ENCODE results near the gene EXD3. TPM values are rescaled to one million over a fixed set of nuclear protein-coding genes. Genes with fewer than 3 reads are reported as not detected.
"Not testable (repeated sequence)": the region's sequence is repeated elsewhere in the genome, so short reads cannot be mapped to it uniquely, and the experiment has no call there.

Gene EXD3
- total RNA-seq, 1 donor from 2014 or later, result 8.7 TPM

DNA sequence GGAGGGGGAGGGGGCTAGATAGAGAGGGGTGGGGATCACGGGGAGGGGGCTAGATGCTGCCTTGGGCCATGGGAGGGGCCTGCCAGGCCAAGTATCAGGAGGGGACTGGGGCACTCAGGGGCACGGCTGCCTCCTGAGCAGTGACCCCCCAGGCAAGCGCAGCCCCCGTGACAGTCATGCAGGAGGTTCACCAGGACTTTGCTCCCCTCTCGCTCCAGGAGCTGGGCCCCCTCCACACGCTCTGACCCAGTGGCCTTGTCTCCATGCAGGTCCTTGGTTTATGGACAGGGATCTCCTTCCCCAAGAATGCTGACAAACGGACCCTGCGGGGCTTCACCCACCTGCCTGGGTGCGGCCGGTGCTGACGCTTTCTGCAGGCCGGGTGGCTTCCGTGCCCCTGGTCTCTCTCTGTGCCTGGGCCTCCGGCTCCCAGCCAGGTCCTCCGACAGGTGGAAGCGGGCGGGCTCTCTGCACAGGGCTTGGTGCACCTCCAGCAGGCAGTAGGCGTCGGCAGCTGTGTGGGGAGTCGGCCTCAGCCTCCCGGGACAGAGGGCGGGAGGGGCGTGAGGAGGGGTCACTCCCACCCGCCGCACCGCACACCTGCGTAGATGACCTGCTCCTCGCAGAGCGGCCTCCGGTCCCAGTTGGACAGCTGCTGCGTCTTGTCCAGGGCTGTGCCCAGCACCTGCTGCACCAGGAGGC, 74.0 kb downstream of the EXD3 start:
- intact Hi-C loops (cut with micrococcal nuclease), result no loop called here

DNA sequence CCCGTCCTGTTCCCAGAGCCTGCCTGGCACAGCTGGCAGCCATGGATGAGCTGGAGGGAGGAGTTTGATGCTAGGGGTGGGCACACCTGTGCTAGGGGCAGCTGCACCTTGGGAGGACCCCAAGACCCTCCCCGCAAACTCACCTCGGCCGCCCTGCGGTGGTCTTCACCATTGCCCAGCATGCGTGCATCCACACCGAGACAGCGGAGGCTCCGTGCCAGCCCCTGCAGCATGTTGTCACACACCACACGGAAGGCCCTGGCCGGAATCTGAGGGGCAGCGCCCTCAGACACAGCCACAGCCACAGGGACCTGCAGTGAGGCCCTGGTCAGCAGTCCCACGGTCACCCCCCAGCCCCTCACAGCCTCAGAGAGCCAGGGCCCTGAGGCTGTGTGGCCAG, 75.0 kb downstream of the EXD3 start:
- intact Hi-C loops (cut with micrococcal nuclease), result no loop called here

DNA sequence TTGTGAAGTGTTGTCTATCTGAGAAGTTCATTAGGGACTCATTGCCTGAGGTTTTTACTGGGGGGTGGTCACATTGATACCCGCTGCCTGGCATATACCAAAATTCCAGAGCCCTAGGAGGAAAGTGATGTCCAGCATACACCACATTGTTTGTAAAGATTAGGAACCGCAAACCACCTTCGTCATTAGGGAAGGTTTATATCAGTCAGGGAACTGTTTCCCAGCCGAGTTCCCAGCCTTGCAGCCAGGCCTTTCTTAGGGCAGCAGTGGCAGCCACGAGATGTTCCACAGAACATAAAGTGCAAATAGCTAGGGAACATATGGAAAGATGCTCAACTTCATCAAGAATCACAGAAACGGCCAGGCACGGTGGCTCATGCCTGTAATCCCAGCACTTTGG, 80.5 kb downstream of the EXD3 start:
- intact Hi-C loops (cut with micrococcal nuclease), result no loop called here

DNA sequence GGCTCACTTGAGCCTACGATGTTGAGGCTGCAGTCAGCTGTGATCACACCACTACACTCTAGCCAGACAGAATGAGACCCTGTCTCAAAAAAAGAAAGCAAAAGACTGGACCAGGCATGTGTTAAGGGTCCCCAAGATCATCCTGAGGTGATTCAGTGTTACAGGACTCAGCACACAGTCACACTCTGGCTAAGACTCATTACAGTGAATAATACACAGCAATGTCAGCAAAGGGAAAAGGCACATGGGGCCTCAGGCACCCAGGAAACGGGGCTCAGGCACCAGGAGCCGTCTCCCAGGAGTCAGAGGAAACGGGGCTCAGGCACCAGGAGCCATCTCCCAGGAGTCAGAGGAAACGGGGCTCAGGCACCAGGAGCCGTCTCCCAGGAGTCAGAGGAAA, 81.7 kb downstream of the EXD3 start:
- intact Hi-C loops (cut with micrococcal nuclease), result no loop called here

DNA sequence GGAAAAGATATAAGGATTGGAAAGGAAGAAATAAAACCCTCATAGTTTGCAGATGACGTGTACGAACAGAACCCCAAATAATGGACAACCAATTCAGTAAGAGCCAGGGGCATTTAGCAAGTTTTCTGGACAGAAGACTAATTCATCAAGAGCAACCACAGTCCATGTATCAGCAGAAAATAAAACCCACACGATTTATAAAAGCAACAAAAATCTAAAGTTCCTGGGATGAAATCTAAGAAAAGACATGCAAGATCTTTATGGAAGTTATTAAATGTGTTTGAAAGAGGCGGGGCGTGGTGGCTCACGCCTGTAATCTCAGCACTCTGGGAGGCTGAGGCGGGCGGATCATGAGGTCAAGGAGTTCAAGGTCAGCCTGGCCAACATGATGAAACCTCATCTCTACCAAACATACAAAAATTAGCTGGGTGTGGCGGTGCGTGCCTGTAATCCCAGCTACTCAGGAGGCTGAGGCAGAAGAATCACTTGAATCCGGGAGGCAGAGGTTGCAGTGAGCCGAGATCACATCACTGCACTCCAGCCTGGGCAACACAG, 83.0 kb downstream of the EXD3 start:
- intact Hi-C loops (cut with micrococcal nuclease), result not testable (repeated sequence)

DNA sequence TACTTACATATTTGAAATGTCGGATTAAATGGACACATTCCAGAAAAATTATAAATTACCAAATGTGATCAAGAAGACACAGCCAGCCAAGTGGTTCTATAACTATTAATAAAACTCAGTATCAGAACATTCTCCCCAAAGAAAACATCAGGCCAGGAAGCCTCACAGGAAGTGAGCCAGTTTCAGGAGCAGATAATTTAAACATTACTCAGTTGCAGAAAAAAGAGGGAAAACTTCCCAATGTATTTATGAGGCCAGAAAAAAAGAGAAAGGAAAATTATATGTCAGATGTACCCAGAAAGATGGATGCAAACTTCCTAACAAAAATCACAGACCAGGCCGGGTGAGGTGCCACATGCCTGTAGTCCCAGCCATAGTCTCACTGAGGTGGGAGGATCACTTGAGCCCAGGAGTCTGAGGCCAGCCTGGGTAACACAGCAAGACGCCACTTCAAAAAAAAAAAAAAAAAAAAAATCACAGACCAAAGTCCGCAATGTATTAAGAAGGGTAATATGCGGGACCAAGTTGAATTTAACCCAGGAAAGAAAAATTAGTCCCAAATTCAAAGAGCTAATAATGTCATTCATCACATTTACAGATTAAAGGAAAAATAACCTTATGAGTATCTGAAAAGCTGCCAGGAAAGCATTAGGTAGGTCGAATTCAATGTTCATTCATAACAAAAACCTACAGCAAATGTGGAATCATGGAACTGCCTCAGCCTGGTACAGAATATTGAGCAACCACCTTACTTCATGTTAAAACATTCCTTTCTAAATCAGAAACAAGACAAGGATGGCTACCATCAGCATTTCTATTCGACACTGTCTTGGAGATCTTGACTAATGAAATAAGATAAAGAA, 83.7 kb downstream of the EXD3 start:
- intact Hi-C loops (cut with micrococcal nuclease), result no loop called here

DNA sequence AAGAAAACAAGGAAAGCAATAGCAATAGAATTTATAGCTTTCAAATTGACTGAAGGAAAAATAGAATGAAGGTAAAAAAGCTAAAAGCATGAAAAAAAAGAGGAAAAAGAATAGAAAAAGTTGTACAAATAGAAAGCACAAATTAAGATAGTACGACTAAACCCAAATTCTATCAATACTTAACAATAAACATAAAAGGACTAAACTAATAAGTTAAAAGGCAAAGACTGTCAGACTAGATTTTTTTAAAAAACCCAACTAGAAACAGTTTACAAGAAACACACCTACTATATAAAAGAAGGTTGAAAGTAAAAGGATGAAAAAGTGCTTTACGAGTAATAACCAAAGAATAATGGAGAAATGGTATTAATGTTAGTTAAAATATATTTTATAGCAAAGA, 86.2 kb downstream of the EXD3 start:
- intact Hi-C loops (cut with micrococcal nuclease), result no loop called here

DNA sequence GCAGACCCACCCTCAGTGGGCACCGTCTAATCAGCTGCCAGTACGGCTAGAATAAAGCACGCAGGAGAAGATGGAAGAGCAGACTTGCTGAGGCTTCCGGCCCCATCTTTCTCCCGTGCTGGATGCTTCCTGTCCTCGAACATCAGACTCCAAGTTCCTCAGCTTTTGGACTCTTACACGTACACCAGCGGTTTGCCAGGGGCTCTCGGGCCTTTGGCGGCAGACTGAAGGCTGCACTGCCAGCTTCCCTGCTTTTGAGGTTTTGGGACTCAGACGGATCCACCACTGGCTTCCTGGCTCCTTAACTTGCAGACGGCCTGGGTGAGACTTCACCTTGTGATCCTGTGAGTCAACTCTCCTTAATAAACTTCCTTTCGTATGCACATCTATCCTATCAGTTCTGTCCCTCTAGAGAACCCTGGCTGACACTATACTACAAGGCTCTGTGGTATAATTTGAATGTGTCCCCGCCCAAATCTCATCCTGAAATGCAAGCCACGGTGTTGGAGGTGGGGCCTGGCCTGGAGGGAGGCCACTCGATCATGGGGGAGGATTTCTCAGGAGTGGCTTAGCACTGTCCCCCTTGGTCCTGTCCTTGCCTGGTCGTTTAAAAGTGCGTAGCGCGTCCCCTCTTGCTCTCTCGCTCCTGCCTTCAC, 89.8 kb downstream of the EXD3 start:
- intact Hi-C loops (cut with micrococcal nuclease), result no loop called here

DNA sequence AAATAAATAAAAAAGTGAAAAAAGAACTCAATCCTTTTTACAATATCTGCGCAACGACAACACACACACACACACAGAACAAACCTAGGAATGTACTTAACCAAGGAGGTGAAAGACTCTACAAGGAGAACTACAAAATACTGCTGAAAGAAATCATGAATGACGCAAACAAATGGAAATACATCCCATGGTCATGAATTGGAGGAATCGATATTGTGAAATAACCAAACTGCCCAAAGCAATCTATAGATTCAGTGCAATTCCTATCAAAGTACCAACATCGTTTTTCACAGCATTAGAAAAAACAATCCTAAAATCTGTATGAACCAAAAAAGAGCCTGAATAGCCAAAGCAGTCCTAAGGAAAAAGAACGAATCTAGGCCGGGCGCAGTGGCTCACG, 91.0 kb downstream of the EXD3 start:
- intact Hi-C loops (cut with micrococcal nuclease), result no loop called here

DNA sequence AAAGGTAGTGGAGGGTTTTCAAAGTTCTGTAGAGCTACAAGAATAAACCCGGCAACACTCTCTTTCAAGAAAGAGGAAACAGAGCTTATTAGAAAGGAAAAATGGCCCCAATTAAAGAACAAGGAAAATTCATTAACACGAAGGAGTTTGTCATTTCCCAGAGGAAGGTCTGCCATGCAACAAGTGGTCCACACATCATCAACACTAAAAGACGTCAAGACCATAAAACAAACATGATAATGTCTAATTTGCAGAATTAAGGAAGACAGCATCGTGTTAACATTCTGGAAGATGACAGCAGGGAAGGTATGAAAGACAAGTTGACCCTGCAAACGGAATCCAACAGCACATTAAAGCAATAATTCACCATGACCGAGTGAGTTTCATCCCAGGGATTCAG, 92.3 kb downstream of the EXD3 start:
- intact Hi-C loops (cut with micrococcal nuclease), result no loop called here

DNA sequence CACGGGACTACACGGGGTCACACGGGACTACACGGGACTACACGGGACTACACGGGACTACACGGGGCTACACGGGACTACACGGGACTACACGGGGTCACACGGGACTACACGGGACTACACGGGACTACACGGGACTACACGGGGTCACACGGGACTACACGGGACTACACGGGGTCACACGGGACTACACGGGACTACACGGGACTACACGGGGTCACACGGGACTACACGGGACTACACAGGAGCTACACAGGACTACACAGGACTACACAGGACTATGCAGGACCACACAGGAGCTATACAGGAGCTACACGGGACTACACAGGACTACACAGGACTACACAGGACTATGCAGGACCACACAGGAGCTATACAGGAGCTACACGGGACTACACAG, 93.4 kb downstream of the EXD3 start:
- intact Hi-C loops (cut with micrococcal nuclease), result loop anchor here (5.0 kb wide), 1 partner anchor 482 kb away; the partner anchor contains the start of gene PHPT1

DNA sequence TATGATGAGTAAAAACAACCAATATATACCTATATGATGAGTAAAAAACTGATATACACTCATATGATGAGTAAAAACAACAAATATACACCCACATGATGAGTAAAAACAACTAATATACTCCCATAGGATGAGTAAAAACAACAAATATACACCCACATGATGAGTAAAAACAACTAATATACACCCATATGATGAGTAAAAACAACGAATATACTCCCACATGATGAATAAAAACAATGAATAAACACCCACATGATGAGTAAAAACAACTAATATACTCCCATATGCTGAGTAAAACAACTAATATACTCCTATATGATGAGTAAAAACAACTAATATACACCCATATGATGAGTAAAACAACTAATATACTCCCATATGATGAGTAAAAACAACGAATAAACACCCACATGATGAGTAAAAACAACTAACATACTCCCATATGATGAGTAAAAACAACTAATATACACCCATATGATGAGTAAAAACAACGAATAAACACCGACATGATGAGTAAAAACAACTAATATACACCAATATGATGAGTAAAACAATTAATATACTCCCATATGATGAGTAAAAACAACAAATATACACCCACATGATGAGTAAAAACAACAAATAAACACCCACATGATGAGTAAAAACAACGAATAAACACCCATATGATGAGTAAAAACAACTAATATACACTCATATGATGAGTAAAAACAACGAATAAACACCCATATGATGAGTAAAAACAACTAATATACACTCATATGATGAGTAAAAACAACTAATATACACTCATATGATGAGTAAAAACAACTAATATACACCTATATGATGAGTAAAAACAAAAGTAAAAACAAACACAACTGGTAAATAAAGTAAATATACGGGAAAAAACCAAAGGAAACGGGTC, 95.1 kb downstream of the EXD3 start:
- intact Hi-C loops (cut with micrococcal nuclease), result loop anchor here (2.0 to 5.0 kb wide), 3 partner anchors 17 to 481 kb away; partner anchors contain the start of genes NRARP and PHPT1

DNA sequence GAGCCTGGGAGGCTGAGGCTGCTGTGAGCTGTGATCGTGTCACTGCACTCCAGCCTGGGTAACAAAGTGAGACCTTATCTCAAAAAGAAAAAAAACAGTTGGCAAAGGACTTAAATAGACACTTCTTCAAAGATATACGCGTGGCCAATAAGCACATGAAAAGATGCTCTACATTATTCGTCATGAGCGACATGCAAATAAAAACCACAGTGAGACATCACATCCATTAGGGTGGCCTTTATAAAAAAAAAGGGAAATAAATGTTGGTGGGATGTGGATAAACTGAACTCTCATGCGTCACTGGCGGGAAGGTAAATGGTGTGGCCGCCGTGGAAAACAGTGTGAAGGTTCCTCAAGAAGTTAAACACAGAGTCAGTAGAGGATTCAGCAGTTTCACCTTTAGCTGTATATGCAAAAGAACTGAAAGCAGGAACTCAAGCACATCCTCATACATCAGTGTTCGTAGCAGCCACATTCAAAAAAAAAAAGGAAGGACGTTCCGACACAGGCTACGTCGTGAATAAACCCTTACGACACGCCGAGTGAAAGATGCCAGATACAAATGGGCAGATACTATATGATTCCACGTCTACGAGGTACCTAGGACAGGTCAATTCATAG, 96.4 kb downstream of the EXD3 start:
- intact Hi-C loops (cut with micrococcal nuclease), result loop anchor here (2.0 to 5.0 kb wide), 3 partner anchors 16 to 479 kb away; partner anchors contain the start of genes NRARP and PHPT1

DNA sequence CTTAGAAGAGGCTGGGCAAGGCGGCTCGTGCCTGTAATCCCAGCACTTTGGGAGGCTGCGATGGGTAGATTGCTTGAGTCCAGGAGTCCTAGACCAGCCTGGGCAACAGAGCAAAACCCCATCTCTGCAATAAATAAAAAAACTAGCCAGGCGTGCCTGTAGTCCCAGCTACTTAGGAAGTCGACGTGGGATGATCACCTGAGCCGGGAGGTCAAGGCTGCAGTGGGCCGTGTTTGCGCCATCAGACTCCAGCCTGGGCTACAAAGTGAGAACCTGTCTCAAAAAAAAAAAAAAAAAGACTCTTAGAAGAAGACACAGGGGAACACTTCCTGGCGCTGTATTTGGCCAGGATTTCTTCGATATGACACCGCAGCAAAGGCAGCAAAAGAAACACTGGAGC, 97.2 kb downstream of the EXD3 start:
- intact Hi-C loops (cut with micrococcal nuclease), result loop anchor here (2.0 to 5.0 kb wide), 3 partner anchors 15 to 478 kb away; partner anchors contain the start of genes NRARP and PHPT1

DNA sequence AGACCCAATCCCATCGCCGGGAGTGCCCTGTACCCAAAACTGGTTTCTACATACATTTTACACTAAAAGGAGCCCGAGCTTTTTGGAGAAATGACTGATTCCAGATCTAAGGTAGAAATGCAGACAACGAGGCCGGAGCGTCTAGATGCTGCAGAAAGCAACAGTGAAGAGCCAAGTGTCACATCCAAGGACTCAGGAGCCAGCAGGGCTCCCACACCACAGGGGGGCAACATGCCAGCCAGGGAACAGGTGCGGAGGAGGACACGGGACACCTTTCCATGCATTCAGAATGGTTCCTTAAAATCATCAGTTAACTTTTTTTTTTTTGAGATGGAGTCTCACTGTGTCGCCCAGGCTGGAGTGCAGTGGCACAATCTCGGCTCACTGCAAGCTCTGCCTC, 97.8 kb downstream of the EXD3 start:
- intact Hi-C loops (cut with micrococcal nuclease), result loop anchor here (5.0 kb wide), 1 partner anchor 478 kb away; the partner anchor contains the start of gene PHPT1

DNA sequence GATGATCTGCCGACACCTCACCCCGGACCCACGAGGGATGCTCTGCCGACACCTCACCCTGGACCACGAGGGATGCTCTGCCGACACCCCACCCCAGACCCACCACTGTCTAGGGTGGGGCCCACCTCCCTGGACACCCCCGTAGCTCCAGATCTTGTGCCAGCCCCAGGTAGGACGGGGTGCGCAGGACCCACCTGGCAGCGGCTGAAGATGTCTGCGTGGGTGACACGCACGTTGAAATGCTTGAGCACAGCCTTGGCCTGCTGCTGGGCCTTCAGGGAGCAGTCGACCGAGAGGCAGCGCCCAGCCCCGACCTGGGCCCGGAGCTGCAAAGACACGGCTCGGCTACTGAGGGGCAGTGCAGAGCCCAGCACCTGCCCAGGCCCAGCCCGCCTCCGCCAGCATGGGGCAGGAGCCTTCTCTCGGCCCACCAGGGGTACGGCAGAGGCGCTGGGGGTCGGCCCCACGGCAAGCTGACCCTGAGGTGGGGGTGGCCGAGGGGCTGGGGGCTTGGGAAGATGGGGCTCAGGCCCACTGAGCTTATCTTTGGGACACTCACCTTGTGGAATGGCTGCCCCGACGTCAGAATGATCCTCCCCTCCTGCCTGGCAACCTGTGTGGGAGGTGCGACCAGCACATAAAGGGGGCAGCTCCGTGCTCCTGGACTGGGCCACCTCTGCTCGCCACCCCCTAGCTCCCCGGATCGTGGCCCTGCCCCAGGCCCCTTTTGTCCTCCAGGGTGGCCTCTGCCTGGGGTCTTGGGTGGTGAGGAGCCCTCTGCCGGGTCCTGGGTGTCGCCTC, 99.2 kb downstream of the EXD3 start:
- intact Hi-C loops (cut with micrococcal nuclease), result no loop called here

DNA sequence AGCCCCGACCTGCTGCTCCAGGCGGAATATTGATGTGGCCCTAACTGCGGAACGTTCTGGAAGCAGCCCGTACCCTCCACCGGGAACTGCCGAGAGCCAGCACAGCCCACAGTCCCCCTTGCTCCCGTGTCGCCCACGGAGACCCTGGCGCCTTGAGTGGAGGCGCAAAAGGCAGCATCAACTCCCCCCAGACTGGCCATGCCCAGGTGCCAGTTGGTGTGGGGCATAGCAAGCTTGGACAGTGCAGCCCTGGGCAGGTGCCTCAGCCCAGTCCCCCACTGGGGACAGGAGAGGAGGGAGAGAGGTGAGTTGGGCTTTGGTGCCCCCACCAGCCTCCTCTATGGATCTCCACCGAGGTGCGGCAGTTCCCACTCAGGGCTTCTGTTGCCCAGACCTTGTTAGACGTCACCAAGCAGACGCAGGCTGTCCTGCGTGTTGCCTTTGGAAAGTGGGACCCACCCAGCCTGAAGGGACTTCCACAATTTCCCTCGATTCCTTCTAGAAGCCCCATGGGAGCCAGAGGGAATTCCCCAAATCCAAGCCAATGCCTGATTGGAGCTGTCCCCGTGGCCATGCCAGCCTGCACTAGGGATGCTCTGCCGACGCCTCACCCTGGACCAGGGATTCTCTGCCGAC, 101.1 kb downstream of the EXD3 start:
- intact Hi-C loops (cut with micrococcal nuclease), result no loop called here

DNA sequence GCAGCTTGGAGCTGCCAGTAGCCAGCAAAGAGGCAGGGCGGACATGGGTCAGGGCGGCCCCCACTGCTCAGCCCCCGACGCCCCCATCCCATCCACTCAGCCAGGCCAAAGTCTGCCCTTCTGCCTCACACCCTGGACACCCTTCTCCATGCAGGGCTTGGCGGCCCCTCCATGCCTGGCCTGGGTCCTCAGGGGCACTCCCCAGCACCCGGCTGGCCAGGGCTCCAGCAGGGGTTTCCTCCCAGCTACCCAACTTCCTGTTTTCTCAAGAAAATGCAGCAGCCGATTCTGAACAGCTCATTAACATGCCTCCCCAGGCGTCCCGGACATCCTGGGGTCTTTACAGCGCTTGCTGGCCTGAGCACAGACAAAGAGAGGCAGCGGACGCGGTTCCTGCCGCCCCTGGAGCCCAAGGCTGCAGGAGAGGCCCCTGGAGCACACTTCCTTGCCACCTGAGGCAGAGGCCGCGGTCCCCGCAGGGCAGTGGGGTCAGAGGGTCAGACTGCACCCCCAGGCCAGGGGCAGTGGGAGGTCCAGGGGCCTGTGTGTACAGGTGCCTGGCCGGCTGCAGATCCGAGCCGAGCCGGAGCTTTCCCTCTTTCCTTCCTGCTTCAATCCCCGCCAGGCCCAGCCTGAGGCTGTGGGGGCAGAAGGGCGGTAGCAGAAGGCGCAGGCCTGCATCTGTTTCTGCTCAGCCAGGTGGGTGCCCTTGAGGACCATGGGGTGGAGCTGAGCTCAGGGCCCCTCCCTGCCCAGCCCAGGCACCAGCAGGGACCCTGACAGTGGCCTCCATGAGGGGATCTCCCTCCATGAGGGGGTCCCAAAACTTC, 102.2 kb downstream of the EXD3 start:
- intact Hi-C loops (cut with micrococcal nuclease), result no loop called here

Data from T-helper 1 cell treated with Interleukin-12 subunit alpha and Interleukin-12 subunit beta and Interleukin-4 antibody, amounts not matched to agents 30 ng/mL and 1 ng/mL, for 36 hours (primary cell).